Keratinocyte (primary cell): ENCODE data around the gene GPSM1. TPM values are rescaled to one million over a fixed set of nuclear protein-coding genes. Genes with fewer than 3 reads are reported as not detected.

Experiments used
- DNase-seq: peaks from one replicate; pipeline ENCODE4 v3.0.0-alpha.2; 2011; ENCODE audit warnings: low read depth, missing footprints, low spot score
- FAIRE-seq: peaks from 2 replicates; lab custom pipeline; 2011; peaks lifted over from hg19 to GRCh38; lab: Jason Lieb, UNC
- H2AFZ ChIP-seq: 2 replicates; pipeline ENCODE4 v1.6.0; 2012; ENCODE audit warnings: low read length, control low read depth, inconsistent platforms; ENCODE audit not compliant: control insufficient read depth
- H3K27ac ChIP-seq: 2 replicates; pipeline ENCODE4 v1.5.1; 2011; ENCODE audit warnings: low read length; ENCODE audit not compliant: control insufficient read depth, insufficient read depth
- H3K27me3 ChIP-seq: 3 replicates; pipeline ENCODE4 v1.6.0; 2011; ENCODE audit warnings: low read length; ENCODE audit not compliant: control insufficient read depth, insufficient read depth; ENCODE audit errors: extremely low read depth
- H3K36me3 ChIP-seq, 2 experiments: 2 replicates in 1 of 2; 3 replicates in 1 of 2; pipeline ENCODE4 v1.5.1; 2011; ENCODE audit warnings: low read length in 2 of 2, mild to moderate bottlenecking in 1 of 2; ENCODE audit not compliant: control insufficient read depth in 2 of 2, insufficient read depth in 2 of 2; ENCODE audit errors: extremely low read depth in 1 of 2
- H3K4me1 ChIP-seq: 3 replicates; pipeline ENCODE4 v1.5.1; 2011; ENCODE audit warnings: low read length; ENCODE audit not compliant: control insufficient read depth, insufficient read depth; ENCODE audit errors: extremely low read depth
- H3K4me2 ChIP-seq: 3 replicates; pipeline ENCODE4 v1.6.0; 2011; ENCODE audit warnings: low read depth, low read length; ENCODE audit not compliant: control insufficient read depth, insufficient read depth; ENCODE audit errors: extremely low read depth
- H3K4me3 ChIP-seq, 3 experiments: fragments of 200-600 bp in 1 of 3; sonication (generic) in 1 of 3; 2 replicates in 2 of 3; 3 replicates in 1 of 3; pipeline ENCODE4 v1.5.1; 2011 to 2016; ENCODE audit warnings: low read length in 3 of 3, mild to moderate bottlenecking in 3 of 3, control low read depth in 2 of 3, inconsistent platforms in 1 of 3, low read depth in 1 of 3, mixed read lengths in 1 of 3, mixed run types in 1 of 3, moderate library complexity in 1 of 3; ENCODE audit not compliant: control insufficient read depth in 2 of 3, insufficient read depth in 2 of 3; ENCODE audit errors: extremely low read depth in 1 of 3
- H3K79me2 ChIP-seq: 2 replicates; pipeline ENCODE4 v1.6.0; 2012; ENCODE audit warnings: low read length; ENCODE audit not compliant: control insufficient read depth, insufficient read depth
- H3K9ac ChIP-seq: 3 replicates; pipeline ENCODE4 v1.6.0; 2011; ENCODE audit warnings: low read length; ENCODE audit not compliant: control insufficient read depth, insufficient read depth; ENCODE audit errors: extremely low read depth
- H3K9me1 ChIP-seq: 3 replicates; pipeline ENCODE4 v1.6.0; 2011; ENCODE audit warnings: low read length; ENCODE audit not compliant: control insufficient read depth, insufficient read depth; ENCODE audit errors: extremely low read depth
- H3K9me3 ChIP-seq: 2 replicates; pipeline ENCODE4 v1.5.1; 2012; ENCODE audit warnings: low read depth, low read length; ENCODE audit not compliant: control insufficient read depth
- H4K20me1 ChIP-seq: 3 replicates; pipeline ENCODE4 v1.6.0; 2011; ENCODE audit warnings: low read length; ENCODE audit not compliant: control insufficient read depth, insufficient read depth; ENCODE audit errors: extremely low read depth
- EZH2 ChIP-seq: IDR thresholded peaks from one replicate; pipeline ENCODE4 v1.6.1; 2012; ENCODE audit warnings: inconsistent platforms, mild to moderate bottlenecking, low read length, moderate library complexity
- dilution Hi-C: fragments of 300-500 bp; cut with MboI; formaldehyde crosslinking; loops from one replicate; pipeline ENCODE4 v1.7.0; 2020; ENCODE audit warnings: low sequenced_read_pairs; ENCODE audit not compliant: extremely low pct_ligation_motif_present
- polyA plus RNA-seq, 5 experiments: library from polyadenylated mRNA; depleted of rRNA in 3 of 5; stranded (reverse) in 3 of 5; stranded (forward) in 1 of 5; unstranded in 1 of 5; fragments of >200 nt; gene quantifications; 1 replicate in 1 of 5; 2 replicates in 3 of 5; 3 replicates in 1 of 5; pipeline versions ENCODE4 v1.2.1 to v1.2.3, GENCODE V29; 2011 to 2012; ENCODE audit warnings: missing spikeins in 2 of 5, low read depth in 1 of 5, low replicate concordance in 1 of 5
- TF ChIP-seq, protein P1 (sequence below), 3 experiments: IDR thresholded peaks in 1 of 3; conservative IDR thresholded peaks in 1 of 3; optimal IDR thresholded peaks in 1 of 3; 2 replicates in 2 of 3; 3 replicates in 1 of 3; pipeline versions ENCODE3 to v1.5.1; 2011; ENCODE audit warnings: low read length in 3 of 3, mild to moderate bottlenecking in 3 of 3, moderate library complexity in 2 of 3, control low read depth in 1 of 3, inconsistent platforms in 1 of 3; ENCODE audit not compliant: insufficient read depth in 2 of 3; ENCODE audit errors: extremely low read depth in 1 of 3

The GPSM1 gene
- polyA plus RNA-seq, 1 donor (not counting 4 experiments of a cell fraction or from before 2014, with no cell fraction given), result 2.5 TPM

GRCh38 chr9:136323371-136323789 is 4.0 kb upstream of the GPSM1 start:
- dilution Hi-C loops, result no loop called here
- H3K4me3 ChIP-seq, result peak overlapping the region in 1 of 3 experiments; percentile 37
- H4K20me1 ChIP-seq, result no peaks in the 10 kb centered on the region
- H3K79me2 ChIP-seq, result no peaks in the 10 kb centered on the region
- DNase-seq, result no peak
- peaks cover 26% of the 10 kb centered on the region for H3K27me3 ChIP-seq
- peaks cover 15% of the 10 kb centered on the region for H3K4me1 ChIP-seq
- peak; percentile 13 for FAIRE-seq
- TF ChIP-seq, protein P1, sequence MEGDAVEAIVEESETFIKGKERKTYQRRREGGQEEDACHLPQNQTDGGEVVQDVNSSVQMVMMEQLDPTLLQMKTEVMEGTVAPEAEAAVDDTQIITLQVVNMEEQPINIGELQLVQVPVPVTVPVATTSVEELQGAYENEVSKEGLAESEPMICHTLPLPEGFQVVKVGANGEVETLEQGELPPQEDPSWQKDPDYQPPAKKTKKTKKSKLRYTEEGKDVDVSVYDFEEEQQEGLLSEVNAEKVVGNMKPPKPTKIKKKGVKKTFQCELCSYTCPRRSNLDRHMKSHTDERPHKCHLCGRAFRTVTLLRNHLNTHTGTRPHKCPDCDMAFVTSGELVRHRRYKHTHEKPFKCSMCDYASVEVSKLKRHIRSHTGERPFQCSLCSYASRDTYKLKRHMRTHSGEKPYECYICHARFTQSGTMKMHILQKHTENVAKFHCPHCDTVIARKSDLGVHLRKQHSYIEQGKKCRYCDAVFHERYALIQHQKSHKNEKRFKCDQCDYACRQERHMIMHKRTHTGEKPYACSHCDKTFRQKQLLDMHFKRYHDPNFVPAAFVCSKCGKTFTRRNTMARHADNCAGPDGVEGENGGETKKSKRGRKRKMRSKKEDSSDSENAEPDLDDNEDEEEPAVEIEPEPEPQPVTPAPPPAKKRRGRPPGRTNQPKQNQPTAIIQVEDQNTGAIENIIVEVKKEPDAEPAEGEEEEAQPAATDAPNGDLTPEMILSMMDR (optimal IDR thresholded peaks at IDR 0.05 in 1 of 3, IDR thresholded peaks at IDR 0.05 in 1 of 3, conservative IDR thresholded peaks at IDR 0.05 in 1 of 3; ENCODE audit: extremely low read depth in 1 of 3, insufficient read depth in 2 of 3, low read length in 3 of 3), result no peak
- no peak for TF ChIP-seq EZH2
- peaks cover 2% of the 10 kb centered on the region for H3K9me3 ChIP-seq
- H3K9me1 ChIP-seq, result no peaks in the 10 kb centered on the region
- peak overlapping the region; percentile 59 for H3K4me2 ChIP-seq
- no peak overlapping the region for H3K9ac ChIP-seq
- H3K36me3 ChIP-seq, result no peaks in the 10 kb centered on the region
- no peak overlapping the region for H2AFZ ChIP-seq
- no peak overlapping the region for H3K27ac ChIP-seq

- no peaks in the 10 kb centered on the region for H3K79me2 ChIP-seq
- no peak for FAIRE-seq
Measured at GRCh38 chr9:136324501-136325300, 2.6 kb upstream of the GPSM1 start.

More at GRCh38 chr9:136324501-136325300, 2.6 kb upstream of the GPSM1 start:
- no peak for TF ChIP-seq EZH2
- TF ChIP-seq, protein P1 (optimal IDR thresholded peaks at IDR 0.05 in 1 of 3, IDR thresholded peaks at IDR 0.05 in 1 of 3, conservative IDR thresholded peaks at IDR 0.05 in 1 of 3; ENCODE audit: extremely low read depth in 1 of 3, insufficient read depth in 2 of 3, low read length in 3 of 3), result no peak
- Histone ChIP-seq H4K20me1 (no peaks in the 10 kb centered on the region), H3K9me1 (no peaks in the 10 kb centered on the region), H3K27ac (no peak overlapping the region), H2AFZ (no peak overlapping the region), H3K9ac (no peak overlapping the region), H3K9me3 (peaks cover 2% of the 10 kb centered on the region), H3K27me3 (peaks cover 26% of the 10 kb centered on the region), H3K4me1 (peaks cover 20% of the 10 kb centered on the region), H3K4me2 (no peak overlapping the region), H3K36me3 (no peaks in the 10 kb centered on the region), H3K4me3 (no peak overlapping the region)
- dilution Hi-C loops, result no loop called here
- DNase-seq, result no peak
